ENCODE data around the gene RSPH9. TPM values are rescaled to one million over a fixed set of nuclear protein-coding genes. Genes with fewer than 3 reads are reported as not detected.

The RSPH9 gene
- total and polyA plus RNA-seq, 4 donors = 1.6 to 7.1 (median 5.6) TPM

- no peak for DNase-seq (ENCODE audit: low read depth in 4 of 6, low spot score in 6 of 6)
- WGBS (ENCODE audit: insufficient coverage) = 86% methylated on average over 1 of the region's 3 CpGs
- H3K4me3 ChIP-seq (ENCODE audit: low read depth, low read length) = no peak overlapping the region
- no peaks in the 10 kb centered on the region for H3K4me1 ChIP-seq (ENCODE audit: control insufficient read depth, insufficient read depth, low read length)
- peaks cover 42% of the 10 kb centered on the region for H3K36me3 ChIP-seq (ENCODE audit: control insufficient read depth, insufficient read depth, low read length)
- no peaks in the 10 kb centered on the region for H3K27me3 ChIP-seq (ENCODE audit: control insufficient read depth, insufficient read depth, low read length)
- H3K27ac ChIP-seq (ENCODE audit: low read depth, low read length) = no peak overlapping the region
- H3K9me3 ChIP-seq (ENCODE audit: control insufficient read depth, insufficient read depth, low read length) = no peaks in the 10 kb centered on the region
These were observed 30.5 kb upstream of the RSPH9 start for GRCh38 chr6:43614396-43614730.

DNA sequence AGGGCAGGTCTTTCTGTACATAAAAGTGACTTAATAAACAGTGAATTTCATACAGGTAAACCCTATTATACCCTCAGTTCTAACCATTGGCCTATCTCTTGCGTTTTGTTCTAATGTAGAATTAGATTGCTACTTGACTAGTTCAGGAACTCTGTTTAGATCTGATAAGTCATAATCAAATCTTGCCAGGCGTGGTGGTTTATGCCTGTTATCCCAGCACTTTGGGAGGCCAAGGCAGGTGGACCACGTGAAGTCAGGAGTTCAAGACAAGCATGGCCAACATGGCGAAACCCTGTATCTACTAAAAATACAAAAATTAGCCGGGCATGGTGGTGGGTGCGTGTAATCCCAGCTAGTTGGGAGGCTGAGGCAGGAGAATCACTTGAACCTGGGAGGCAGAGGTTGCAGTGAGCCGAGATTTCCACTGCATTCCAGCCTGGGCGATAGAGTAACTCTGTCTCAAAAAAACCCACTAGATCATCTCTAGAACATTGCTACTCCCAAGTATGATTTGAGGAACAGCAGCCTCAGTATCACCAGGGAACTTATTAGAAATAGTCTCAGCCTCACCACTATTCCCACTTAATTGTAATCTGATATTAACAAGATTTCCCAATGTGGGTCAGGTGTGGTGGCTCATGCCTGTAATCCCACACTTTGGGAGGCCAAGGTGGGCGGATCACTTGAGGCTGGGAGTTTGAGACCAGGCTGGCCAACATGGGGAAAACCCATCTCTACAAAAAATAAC lies 27.9 kb upstream of the RSPH9 start:
- no peak for DNase-seq (ENCODE audit: low read depth in 4 of 6, low spot score in 6 of 6)

GRCh38 chr6:43621078-43621835 lies 23.6 kb upstream of the RSPH9 start:
- Histone ChIP-seq H3K27ac (ENCODE audit: low read depth, low read length) (no peak overlapping the region), H3K4me3 (ENCODE audit: low read depth, low read length) (no peak overlapping the region), H3K9me3 (ENCODE audit: control insufficient read depth, insufficient read depth, low read length) (no peaks in the 10 kb centered on the region), H3K27me3 (ENCODE audit: control insufficient read depth, insufficient read depth, low read length) (no peaks in the 10 kb centered on the region), H3K4me1 (ENCODE audit: control insufficient read depth, insufficient read depth, low read length) (no peaks in the 10 kb centered on the region), H3K36me3 (ENCODE audit: control insufficient read depth, insufficient read depth, low read length) (peaks cover 71% of the 10 kb centered on the region)
- DNase-seq (ENCODE audit: low read depth in 4 of 6, low spot score in 6 of 6) = no peak
- WGBS (ENCODE audit: insufficient coverage) = 97% methylated on average over 10 of the region's 12 CpGs

More for the DNA sequence above, 27.9 kb upstream of the RSPH9 start:
- Histone ChIP-seq H3K4me1 (ENCODE audit: control insufficient read depth, insufficient read depth, low read length) (no peaks in the 10 kb centered on the region), H3K4me3 (ENCODE audit: low read depth, low read length) (no peak overlapping the region), H3K27ac (ENCODE audit: low read depth, low read length) (no peak overlapping the region), H3K36me3 (ENCODE audit: control insufficient read depth, insufficient read depth, low read length) (peaks cover 51% of the 10 kb centered on the region), H3K9me3 (ENCODE audit: control insufficient read depth, insufficient read depth, low read length) (no peaks in the 10 kb centered on the region), H3K27me3 (ENCODE audit: control insufficient read depth, insufficient read depth, low read length) (no peaks in the 10 kb centered on the region)
- WGBS (ENCODE audit: insufficient coverage) = 97% methylated on average over 3 of the region's 9 CpGs

DNA sequence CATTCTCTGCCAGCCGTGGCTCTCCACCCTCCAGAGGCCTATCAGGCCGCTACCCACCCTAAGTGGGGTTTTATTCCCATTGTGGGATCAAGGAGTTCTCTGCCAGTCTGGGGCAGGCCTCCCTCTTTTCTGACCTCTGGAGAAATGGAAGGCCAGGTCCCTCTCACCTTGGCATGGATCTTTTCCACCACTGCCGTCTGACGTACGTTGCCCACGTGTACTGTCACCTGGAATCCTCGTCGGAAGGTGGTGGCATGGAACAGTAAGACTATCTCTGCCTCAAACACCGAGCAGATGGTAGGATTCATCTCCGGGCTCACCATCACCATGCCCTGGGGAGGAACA lies 23.0 kb upstream of the RSPH9 start:
- H3K36me3 ChIP-seq (ENCODE audit: control insufficient read depth, insufficient read depth, low read length) = peaks cover 71% of the 10 kb centered on the region
- H3K4me1 ChIP-seq (ENCODE audit: control insufficient read depth, insufficient read depth, low read length) = no peaks in the 10 kb centered on the region
- H3K27me3 ChIP-seq (ENCODE audit: control insufficient read depth, insufficient read depth, low read length) = no peaks in the 10 kb centered on the region
- no peak overlapping the region for H3K27ac ChIP-seq (ENCODE audit: low read depth, low read length)
- 96% methylated on average over 5 of the region's 10 CpGs for WGBS (ENCODE audit: insufficient coverage)
- DNase-seq (ENCODE audit: low read depth in 4 of 6, low spot score in 6 of 6) = no peak
- no peaks in the 10 kb centered on the region for H3K9me3 ChIP-seq (ENCODE audit: control insufficient read depth, insufficient read depth, low read length)
- no peak overlapping the region for H3K4me3 ChIP-seq (ENCODE audit: low read depth, low read length)

GRCh38 chr6:43622541-43622940 lies 22.3 kb upstream of the RSPH9 start:
- no peak for DNase-seq (ENCODE audit: low read depth in 4 of 6, low spot score in 6 of 6)
- H3K27me3 ChIP-seq (ENCODE audit: control insufficient read depth, insufficient read depth, low read length) = no peaks in the 10 kb centered on the region
- peaks cover 5% of the 10 kb centered on the region for H3K4me1 ChIP-seq (ENCODE audit: control insufficient read depth, insufficient read depth, low read length)
- no peaks in the 10 kb centered on the region for H3K9me3 ChIP-seq (ENCODE audit: control insufficient read depth, insufficient read depth, low read length)
- 96% methylated on average over 10 of the region's 10 CpGs for WGBS (ENCODE audit: insufficient coverage)
- no peak overlapping the region for H3K27ac ChIP-seq (ENCODE audit: low read depth, low read length)
- H3K36me3 ChIP-seq (ENCODE audit: control insufficient read depth, insufficient read depth, low read length) = peaks cover 68% of the 10 kb centered on the region
- H3K4me3 ChIP-seq (ENCODE audit: low read depth, low read length) = no peak overlapping the region

GRCh38 chr6:43623880-43624785 lies 20.7 kb upstream of the RSPH9 start:
- WGBS (ENCODE audit: insufficient coverage) = 88% methylated on average over 11 of the region's 12 CpGs

DNA sequence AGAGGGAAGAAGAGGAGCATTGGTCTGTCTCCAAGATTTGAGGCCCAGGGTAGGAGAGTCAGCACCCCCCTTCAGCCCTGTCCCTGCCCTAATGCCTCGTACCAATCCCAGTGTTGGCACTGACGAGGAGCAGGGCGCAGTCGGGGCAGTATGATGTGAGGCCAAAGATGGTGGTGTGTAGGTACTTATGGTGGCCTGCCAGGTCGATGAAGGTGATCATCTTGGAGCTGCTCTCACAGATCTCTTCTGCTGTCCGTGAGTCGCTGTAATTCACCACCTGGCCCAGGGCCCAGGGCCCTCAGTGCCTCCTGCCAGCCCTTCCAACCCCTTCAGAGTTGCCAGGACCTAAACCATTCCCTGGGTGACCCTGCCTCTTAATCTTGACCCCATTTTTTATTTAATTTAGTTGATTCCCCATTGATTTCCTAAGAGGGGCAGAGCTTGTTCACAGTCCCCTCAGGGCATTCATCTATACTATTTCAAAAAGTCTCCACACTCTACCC lies 20.0 kb upstream of the RSPH9 start:
- Histone ChIP-seq H3K27me3 (ENCODE audit: control insufficient read depth, insufficient read depth, low read length) (no peaks in the 10 kb centered on the region), H3K4me3 (ENCODE audit: low read depth, low read length) (no peak overlapping the region), H3K36me3 (ENCODE audit: control insufficient read depth, insufficient read depth, low read length) (peaks cover 59% of the 10 kb centered on the region), H3K9me3 (ENCODE audit: control insufficient read depth, insufficient read depth, low read length) (no peaks in the 10 kb centered on the region), H3K27ac (ENCODE audit: low read depth, low read length) (no peak overlapping the region), H3K4me1 (ENCODE audit: control insufficient read depth, insufficient read depth, low read length) (peaks cover 20% of the 10 kb centered on the region)
- DNase-seq (ENCODE audit: low read depth in 4 of 6, low spot score in 6 of 6) = no peak
- WGBS (ENCODE audit: insufficient coverage) = 95% methylated on average over 5 of the region's 7 CpGs

More at GRCh38 chr6:43623880-43624785, 20.7 kb upstream of the RSPH9 start:
- DNase-seq (ENCODE audit: low read depth in 4 of 6, low spot score in 6 of 6) = no peak
- no peaks in the 10 kb centered on the region for H3K9me3 ChIP-seq (ENCODE audit: control insufficient read depth, insufficient read depth, low read length)
- H3K27me3 ChIP-seq (ENCODE audit: control insufficient read depth, insufficient read depth, low read length) = no peaks in the 10 kb centered on the region
- H3K4me3 ChIP-seq (ENCODE audit: low read depth, low read length) = no peak overlapping the region
- peaks cover 59% of the 10 kb centered on the region for H3K36me3 ChIP-seq (ENCODE audit: control insufficient read depth, insufficient read depth, low read length)
- peaks cover 15% of the 10 kb centered on the region for H3K4me1 ChIP-seq (ENCODE audit: control insufficient read depth, insufficient read depth, low read length)
- H3K27ac ChIP-seq (ENCODE audit: low read depth, low read length) = no peak overlapping the region

DNA sequence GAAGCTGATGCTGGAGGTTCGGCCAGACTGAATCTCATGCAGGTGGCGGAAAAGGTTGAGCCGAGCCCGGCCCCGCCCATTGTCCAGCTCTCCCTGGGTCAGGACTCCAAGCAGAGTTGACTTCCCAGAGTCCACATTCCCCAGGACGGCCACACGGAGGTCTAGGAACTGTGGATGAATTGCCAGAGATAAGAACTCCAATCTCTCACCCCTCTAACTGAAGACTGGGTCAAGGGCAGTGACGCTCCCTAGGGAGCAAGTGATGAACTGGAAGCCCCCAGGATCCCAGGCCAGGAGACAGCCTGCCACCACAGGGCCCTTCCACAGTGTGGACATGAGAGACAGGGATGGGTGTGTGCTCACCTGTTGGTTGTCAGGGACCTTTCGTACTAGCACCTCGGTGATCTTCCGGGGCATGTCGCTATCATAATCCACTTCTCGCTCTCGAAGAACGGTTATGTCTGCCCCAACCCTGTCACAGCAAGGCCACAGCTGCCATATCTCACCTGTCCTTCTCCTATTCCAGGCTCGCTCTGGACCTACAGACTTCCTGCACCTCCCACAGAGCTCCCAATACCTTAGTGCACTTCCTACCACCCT lies 19.3 kb upstream of the RSPH9 start:
- Histone ChIP-seq H3K4me3 (ENCODE audit: low read depth, low read length) (no peak overlapping the region), H3K9me3 (ENCODE audit: control insufficient read depth, insufficient read depth, low read length) (no peaks in the 10 kb centered on the region), H3K27me3 (ENCODE audit: control insufficient read depth, insufficient read depth, low read length) (no peaks in the 10 kb centered on the region), H3K4me1 (ENCODE audit: control insufficient read depth, insufficient read depth, low read length) (peaks cover 26% of the 10 kb centered on the region), H3K36me3 (ENCODE audit: control insufficient read depth, insufficient read depth, low read length) (peaks cover 59% of the 10 kb centered on the region), H3K27ac (ENCODE audit: low read depth, low read length) (no peak overlapping the region)
- no peak for DNase-seq (ENCODE audit: low read depth in 4 of 6, low spot score in 6 of 6)
- WGBS (ENCODE audit: insufficient coverage) = 98% methylated on average over 16 of the region's 16 CpGs
